Measurements from ENCODE around the gene SNAPC5.

DNA sequence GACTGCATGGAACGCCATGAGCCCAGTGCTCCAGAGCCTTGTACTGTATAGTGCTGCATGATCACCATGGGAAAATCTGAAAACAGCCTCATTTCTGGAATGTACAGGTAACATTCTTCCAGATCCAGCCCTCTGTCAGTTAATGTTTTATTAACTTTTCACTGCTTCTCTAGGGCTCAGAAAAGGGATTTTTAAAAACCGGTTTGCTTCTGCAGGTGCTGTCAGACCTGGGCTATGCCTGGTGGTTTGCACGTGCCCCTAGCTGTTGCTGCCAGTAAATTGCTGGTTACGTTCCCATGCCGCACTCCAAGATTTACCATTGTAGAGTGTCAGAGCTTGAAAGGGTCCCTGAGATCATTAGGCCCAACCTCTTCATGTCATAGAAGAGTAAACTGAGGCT lies 9.0 kb downstream of the SNAPC5 start:
- TF ChIP-seq POLR2A (IDR thresholded peaks at IDR 0.05; ENCODE audit: borderline replicate concordance, extremely low read depth, insufficient read depth, insufficient read length) (no peak), POLR2AphosphoS5 (IDR thresholded peaks at IDR 0.05; ENCODE audit: low read depth, low read length) (no peak), RAD21 (IDR thresholded peaks at IDR 0.05; ENCODE audit: low read depth) (no peak), TCF7L2 (IDR thresholded peaks at IDR 0.05; ENCODE audit: borderline replicate concordance, extremely low read depth, insufficient read depth, insufficient read length) (no peak)
- TF ChIP-seq, protein P1, sequence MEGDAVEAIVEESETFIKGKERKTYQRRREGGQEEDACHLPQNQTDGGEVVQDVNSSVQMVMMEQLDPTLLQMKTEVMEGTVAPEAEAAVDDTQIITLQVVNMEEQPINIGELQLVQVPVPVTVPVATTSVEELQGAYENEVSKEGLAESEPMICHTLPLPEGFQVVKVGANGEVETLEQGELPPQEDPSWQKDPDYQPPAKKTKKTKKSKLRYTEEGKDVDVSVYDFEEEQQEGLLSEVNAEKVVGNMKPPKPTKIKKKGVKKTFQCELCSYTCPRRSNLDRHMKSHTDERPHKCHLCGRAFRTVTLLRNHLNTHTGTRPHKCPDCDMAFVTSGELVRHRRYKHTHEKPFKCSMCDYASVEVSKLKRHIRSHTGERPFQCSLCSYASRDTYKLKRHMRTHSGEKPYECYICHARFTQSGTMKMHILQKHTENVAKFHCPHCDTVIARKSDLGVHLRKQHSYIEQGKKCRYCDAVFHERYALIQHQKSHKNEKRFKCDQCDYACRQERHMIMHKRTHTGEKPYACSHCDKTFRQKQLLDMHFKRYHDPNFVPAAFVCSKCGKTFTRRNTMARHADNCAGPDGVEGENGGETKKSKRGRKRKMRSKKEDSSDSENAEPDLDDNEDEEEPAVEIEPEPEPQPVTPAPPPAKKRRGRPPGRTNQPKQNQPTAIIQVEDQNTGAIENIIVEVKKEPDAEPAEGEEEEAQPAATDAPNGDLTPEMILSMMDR (IDR thresholded peaks at IDR 0.05 in 2 of 3, conservative IDR thresholded peaks at IDR 0.05 in 1 of 3; ENCODE audit: borderline replicate concordance in 1 of 3, insufficient read depth in 1 of 3, low read depth in 2 of 3, low read length in 2 of 3), result no peak
